Fibroblast of skin of left biceps (primary cell): Measurements from ENCODE around the gene KATNAL1.

Experiments used
- DNase-seq, 2 experiments: peaks; one replicate each; pipeline ENCODE4 v3.0.0-alpha.2; 2013; ENCODE audit warnings: low read depth in 2 of 2

Gene KATNAL1

GRCh38 chr13:30164146-30164545 lies 143.2 kb downstream of the KATNAL1 start:
- no peak for DNase-seq

- DNase-seq = no peak
These were observed 143.9 kb downstream of the KATNAL1 start for GRCh38 chr13:30163441-30163840.

- peak; percentile 34 to 41 for DNase-seq
These were observed 147.9 kb downstream of the KATNAL1 start for GRCh38 chr13:30159446-30159839.

GRCh38 chr13:30158774-30159445 lies 148.4 kb downstream of the KATNAL1 start:
- DNase-seq = peak; percentile 60 to 63

- DNase-seq = no peak
These were observed 149.7 kb downstream of the KATNAL1 start for GRCh38 chr13:30157616-30157993.

GRCh38 chr13:30156826-30157615 lies 150.3 kb downstream of the KATNAL1 start:
- DNase-seq = no peak

- no peak for DNase-seq
These were observed 151.1 kb downstream of the KATNAL1 start for GRCh38 chr13:30156270-30156669.

- DNase-seq = no peak
These were observed 152.4 kb downstream of the KATNAL1 start for GRCh38 chr13:30154931-30155330.

- no peak for DNase-seq
These were observed 152.8 kb downstream of the KATNAL1 start for GRCh38 chr13:30154531-30154930.

- no peak for DNase-seq
These were observed 153.6 kb downstream of the KATNAL1 start for GRCh38 chr13:30153545-30154426.
